BJ (cell line): Measurements from ENCODE around the gene CYP11A1. TPM values are rescaled to one million over a fixed set of nuclear protein-coding genes. Genes with fewer than 3 reads are reported as not detected.

Experiments used
- CTCF ChIA-PET: fragments of 350-600 bp; formaldehyde crosslinking; extraction: SDS; loops from one replicate; lab custom pipeline; 2021; ENCODE audit warnings: antibody characterized with exemption, inconsistent platforms; lab: Yijun Ruan, JAX
- POLR2A ChIA-PET: fragments of 300-600 bp; sonication (Branson Sonifier 250); formaldehyde crosslinking; extraction: SDS; loops from one replicate; lab custom pipeline; 2021; ENCODE audit warnings: antibody characterized with exemption; lab: Charles Lee
- DNase-seq: peaks from one replicate; pipeline ENCODE4 v3.0.0-alpha.2; 2011; ENCODE audit warnings: low read depth
- H3K27me3 ChIP-seq: 2 replicates; pipeline ENCODE4 v1.6.0; 2011; ENCODE audit warnings: low read length; ENCODE audit not compliant: control insufficient read depth, insufficient read depth
- H3K36me3 ChIP-seq: 2 replicates; pipeline ENCODE4 v1.5.1; 2011; ENCODE audit warnings: low read length; ENCODE audit not compliant: control insufficient read depth, insufficient read depth
- H3K4me3 ChIP-seq: 2 replicates; pipeline ENCODE4 v1.5.1; 2011; ENCODE audit warnings: low read depth, mild to moderate bottlenecking, control low read depth, low read length
- polyA plus RNA-seq: library from polyadenylated mRNA; depleted of rRNA; stranded (reverse); fragments of >200 nt; gene quantifications from 2 replicates; pipeline ENCODE4 v1.2.3, GENCODE V29; 2011
- TF ChIP-seq, protein P1 (sequence below): IDR thresholded peaks from 2 replicates; pipeline ENCODE4 v1.5.1; 2011; ENCODE audit warnings: low read depth, mild to moderate bottlenecking, control low read depth, inconsistent platforms, low read length, moderate library complexity; ENCODE audit not compliant: insufficient read depth

CYP11A1 gene
- polyA plus RNA-seq, 1 experiment = 0.70 TPM

DNA sequence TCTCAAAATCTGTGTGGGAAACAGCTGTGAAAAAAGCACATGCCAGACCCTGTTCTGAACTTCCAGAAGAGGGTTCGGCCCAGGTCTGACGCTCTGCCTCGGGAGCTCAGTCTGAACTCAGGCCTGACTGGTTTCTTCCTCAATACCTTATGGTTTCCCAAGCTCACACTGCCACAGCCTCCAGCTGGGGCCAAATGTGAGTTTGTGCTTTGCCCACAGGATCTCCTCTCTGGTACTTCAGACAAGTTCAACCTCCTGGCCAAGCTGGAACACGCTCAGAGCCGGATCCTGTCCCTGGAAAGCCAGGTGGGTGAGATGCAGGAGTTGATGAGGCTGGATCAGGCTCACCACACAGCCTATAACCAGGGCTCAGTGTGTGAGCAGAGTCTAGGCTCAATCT, 33.8 kb downstream of the CYP11A1 start:
- POLR2A ChIA-PET = no interaction called here
- TF ChIP-seq, protein P1, sequence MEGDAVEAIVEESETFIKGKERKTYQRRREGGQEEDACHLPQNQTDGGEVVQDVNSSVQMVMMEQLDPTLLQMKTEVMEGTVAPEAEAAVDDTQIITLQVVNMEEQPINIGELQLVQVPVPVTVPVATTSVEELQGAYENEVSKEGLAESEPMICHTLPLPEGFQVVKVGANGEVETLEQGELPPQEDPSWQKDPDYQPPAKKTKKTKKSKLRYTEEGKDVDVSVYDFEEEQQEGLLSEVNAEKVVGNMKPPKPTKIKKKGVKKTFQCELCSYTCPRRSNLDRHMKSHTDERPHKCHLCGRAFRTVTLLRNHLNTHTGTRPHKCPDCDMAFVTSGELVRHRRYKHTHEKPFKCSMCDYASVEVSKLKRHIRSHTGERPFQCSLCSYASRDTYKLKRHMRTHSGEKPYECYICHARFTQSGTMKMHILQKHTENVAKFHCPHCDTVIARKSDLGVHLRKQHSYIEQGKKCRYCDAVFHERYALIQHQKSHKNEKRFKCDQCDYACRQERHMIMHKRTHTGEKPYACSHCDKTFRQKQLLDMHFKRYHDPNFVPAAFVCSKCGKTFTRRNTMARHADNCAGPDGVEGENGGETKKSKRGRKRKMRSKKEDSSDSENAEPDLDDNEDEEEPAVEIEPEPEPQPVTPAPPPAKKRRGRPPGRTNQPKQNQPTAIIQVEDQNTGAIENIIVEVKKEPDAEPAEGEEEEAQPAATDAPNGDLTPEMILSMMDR = no peak
- no peaks in the 10 kb centered on the region for H3K36me3 ChIP-seq
- H3K27me3 ChIP-seq = peaks cover 4% of the 10 kb centered on the region
- no peak overlapping the region for H3K4me3 ChIP-seq
- DNase-seq = no peak
- CTCF ChIA-PET = interaction anchor here (5.3 kb wide), 1 partner anchor 11 kb away, joined by 21 read pairs; no protein-coding TSS in a partner anchor

DNA sequence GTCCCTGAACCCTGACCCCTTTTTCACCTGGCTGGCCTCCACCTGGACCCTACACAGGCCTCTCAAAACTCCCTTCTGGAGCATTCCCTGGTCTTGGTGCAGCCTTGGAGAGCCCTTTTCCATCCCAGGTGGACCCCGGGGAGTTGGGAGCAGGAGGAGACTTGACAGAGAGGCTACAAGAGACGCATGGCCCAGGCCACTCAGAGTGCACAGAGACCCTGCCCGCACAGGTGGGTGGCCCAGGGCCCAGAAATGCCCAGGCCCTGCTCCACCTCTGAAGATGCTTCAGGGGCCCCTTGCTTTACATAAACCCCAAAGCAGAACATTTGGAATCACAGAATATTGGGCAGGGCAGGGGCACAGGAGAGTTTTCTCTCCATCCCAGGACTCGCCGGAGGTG, 34.4 kb downstream of the CYP11A1 start:
- ChIA-PET CTCF (no interaction called here), POLR2A (no interaction called here)
- TF ChIP-seq, protein P1 = no peak
- H3K36me3 ChIP-seq = no peaks in the 10 kb centered on the region
- DNase-seq = no peak
- H3K27me3 ChIP-seq = peaks cover 7% of the 10 kb centered on the region
- H3K4me3 ChIP-seq = no peak overlapping the region

DNA sequence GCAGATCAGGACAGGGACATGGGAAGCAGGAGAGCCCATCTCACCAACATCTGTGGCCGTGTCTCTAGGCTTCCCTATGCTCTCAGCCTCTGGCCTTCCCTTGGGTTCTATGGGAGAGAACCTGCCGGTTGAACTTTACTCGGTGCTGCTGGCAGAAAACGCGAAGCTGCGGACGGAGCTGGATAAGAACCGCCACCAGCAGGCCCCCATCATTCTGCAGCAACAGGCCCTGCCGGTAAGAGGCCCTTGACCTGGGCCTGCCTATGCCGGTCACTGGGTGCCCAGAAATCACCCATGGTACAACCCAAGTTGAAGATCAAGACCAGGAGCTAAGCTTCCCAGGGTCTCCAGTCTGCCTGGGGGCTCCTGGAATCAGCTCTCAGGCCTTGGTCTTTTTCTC, 34.8 kb downstream of the CYP11A1 start:
- Histone ChIP-seq H3K27me3 (peaks cover 7% of the 10 kb centered on the region), H3K4me3 (no peak overlapping the region), H3K36me3 (no peaks in the 10 kb centered on the region)
- ChIA-PET POLR2A (no interaction called here), CTCF (interaction anchor here (4.1 kb wide), 1 partner anchor 11 kb away, joined by 40 read pairs; no protein-coding TSS in a partner anchor)
- TF ChIP-seq, protein P1 = no peak
- DNase-seq = no peak

DNA sequence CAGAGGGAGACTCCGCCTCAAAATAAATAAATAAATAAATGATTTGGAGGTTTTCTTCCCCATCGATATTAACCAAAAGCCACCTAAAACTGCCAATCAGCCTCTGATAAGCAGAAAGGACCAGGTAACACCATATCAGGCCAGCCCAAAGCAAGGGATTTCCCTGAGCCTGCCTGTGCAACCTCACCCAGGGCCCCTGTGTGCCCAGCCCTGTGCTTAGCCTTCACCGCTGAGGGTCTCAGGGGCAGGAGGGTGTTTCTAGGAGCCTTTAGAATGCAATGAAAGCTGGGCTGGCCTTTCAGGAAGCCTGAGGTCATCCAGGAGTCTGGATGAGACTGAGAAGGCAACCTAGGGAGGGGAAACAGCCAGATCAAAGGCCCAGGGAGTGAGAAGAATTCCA, 35.4 kb downstream of the CYP11A1 start:
- DNase-seq = no peak
- H3K36me3 ChIP-seq = no peaks in the 10 kb centered on the region
- H3K27me3 ChIP-seq = peaks cover 7% of the 10 kb centered on the region
- no peak overlapping the region for H3K4me3 ChIP-seq
- TF ChIP-seq, protein P1 = no peak
- ChIA-PET CTCF (interaction anchor here (4.1 kb wide), 1 partner anchor 11 kb away, joined by 40 read pairs; no protein-coding TSS in a partner anchor), POLR2A (no interaction called here)

DNA sequence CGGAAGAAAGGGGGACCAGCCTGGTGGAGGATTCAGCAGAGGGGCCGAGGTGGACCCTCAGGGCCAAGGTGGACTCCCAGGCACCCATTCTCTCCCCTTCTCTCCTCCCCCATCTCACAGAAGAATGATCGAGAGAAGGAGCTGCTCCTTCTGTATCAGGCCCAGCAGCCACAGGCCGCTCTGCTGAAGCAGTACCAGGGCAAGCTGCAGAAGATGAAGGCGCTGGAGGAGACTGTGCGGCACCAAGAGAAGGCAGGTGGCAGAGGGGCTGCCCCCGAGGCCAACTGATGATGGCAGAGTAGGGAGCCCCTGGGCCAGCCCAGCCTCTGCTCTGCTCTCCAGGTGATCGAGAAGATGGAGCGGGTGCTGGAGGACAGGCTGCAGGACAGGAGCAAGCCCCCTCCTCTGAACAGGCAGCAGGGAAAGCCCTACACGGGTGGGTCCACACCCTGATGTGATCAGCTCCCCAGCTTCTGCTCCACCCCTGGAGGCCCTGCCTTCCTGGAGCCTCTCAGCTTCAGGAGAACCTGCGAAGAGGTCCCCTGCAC, 36.5 kb downstream of the CYP11A1 start:
- peaks cover 7% of the 10 kb centered on the region for H3K27me3 ChIP-seq
- no peak for DNase-seq
- H3K36me3 ChIP-seq = no peaks in the 10 kb centered on the region
- TF ChIP-seq, protein P1 = no peak
- ChIA-PET POLR2A (no interaction called here), CTCF (interaction anchor here (4.1 to 14.8 kb wide), 2 partner anchors 10 to 20 kb away, joined by 40 to 278 read pairs; no protein-coding TSS in a partner anchor)
- H3K4me3 ChIP-seq = no peak overlapping the region
